ENCODE measurements around the gene C18orf32.

The C18orf32 gene

DNA sequence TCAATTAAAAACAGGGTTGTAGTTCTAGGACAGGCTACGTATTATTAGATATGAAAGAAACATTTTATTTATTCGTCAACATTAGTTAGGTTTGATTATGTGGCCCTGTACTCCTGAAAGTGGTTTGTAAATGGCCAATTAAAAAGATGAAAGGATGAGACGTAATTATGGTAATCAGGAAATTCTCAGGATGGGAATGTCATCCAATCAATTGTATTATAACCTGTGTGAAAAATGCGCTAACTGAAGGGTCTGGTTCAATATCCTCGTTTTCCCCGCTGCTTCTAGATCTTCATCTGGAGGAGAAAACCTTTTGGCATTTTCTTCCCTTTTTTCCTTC, 5.6 kb upstream of the C18orf32 start:
- TF ChIP-seq, protein P1, sequence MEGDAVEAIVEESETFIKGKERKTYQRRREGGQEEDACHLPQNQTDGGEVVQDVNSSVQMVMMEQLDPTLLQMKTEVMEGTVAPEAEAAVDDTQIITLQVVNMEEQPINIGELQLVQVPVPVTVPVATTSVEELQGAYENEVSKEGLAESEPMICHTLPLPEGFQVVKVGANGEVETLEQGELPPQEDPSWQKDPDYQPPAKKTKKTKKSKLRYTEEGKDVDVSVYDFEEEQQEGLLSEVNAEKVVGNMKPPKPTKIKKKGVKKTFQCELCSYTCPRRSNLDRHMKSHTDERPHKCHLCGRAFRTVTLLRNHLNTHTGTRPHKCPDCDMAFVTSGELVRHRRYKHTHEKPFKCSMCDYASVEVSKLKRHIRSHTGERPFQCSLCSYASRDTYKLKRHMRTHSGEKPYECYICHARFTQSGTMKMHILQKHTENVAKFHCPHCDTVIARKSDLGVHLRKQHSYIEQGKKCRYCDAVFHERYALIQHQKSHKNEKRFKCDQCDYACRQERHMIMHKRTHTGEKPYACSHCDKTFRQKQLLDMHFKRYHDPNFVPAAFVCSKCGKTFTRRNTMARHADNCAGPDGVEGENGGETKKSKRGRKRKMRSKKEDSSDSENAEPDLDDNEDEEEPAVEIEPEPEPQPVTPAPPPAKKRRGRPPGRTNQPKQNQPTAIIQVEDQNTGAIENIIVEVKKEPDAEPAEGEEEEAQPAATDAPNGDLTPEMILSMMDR (IDR thresholded peaks at IDR 0.05): no peak

DNA sequence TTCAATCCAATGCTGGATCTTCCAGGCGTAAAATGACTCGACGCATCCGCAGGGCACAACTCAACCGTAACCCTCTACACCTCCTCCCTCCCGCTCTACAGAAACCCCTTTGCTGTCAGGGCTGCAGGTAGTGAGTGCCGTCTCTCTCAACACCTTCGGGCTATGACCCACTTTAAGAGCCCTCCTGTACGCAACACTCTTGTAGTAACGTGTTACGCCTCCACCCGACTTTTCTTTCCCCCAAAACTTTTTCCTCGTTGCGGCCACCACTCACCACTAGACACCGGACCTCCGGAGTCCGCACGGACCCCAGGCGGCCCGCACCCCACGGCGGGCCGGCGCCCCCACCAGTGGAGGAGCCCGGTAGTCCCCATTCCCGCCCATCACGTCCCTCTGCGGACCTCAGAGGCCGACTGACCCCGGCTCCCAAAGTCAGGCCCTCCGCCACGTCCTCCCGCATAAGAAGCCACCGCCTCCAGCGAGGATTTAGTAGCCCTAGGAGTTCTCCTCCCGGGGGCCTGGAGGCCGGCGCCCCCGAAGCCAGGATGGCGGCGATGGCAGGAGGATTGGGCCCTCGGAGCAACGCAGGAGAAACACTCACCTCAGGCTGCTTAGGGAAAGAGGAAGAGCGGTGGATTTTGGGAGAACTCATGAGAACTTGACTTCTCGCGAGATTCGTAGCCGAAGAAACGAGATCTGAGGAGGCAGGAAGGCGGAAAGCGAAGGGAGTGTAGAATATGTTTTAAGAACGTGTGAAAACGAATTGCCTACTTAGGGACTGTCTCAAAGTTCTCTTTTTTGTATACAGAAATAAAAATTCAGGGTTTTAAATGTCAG, 5.0 kb upstream of the C18orf32 start, which contains the start of gene RPL17:
TSS of gene RPL17 (minus strand) at position 609 of the 837 bp plus-strand sequence.
- TF ChIP-seq, protein P1 (IDR thresholded peaks at IDR 0.05): no peak

DNA sequence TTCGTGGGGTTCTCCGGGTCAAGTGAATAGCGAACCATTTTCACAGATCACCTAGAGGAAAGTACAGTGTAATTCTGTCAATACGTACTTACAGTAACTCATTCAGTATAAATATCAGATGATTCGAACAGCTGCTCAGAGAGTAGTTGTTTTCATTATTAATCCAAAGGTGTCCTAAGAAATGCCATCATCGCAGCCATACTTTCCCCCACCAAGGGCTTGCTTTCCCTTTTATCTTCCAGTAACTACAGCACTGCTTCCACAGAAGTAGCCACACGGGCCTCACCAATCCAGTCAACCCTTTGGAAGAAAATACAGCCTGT, 4.5 kb upstream of the C18orf32 start:
- TF ChIP-seq, protein P1 (IDR thresholded peaks at IDR 0.05): no peak

DNA sequence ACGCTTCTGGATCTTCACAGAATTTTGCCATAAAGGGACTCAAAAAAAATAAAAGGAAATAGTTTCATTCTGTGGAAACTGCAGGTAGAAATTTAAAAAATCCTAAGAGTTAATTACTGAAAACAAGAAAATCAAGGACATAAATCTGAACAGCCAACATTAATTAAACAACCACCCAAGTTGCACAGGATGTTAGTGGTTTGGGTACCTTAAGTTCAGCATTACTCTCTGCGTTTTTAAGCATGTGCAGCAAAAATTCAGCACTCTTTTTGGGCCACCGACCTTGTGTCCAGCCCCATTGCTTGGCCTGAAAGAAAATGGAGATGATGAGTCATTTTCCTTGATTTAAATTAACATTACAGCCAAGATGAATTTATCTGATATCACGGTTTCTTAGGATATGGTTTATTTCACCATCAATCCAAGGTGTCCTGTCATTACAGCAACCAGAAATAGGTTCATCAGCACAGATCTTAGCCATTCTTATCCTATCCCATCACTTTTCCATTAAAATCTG, 3.3 kb upstream of the C18orf32 start:
- TF ChIP-seq, protein P1 (IDR thresholded peaks at IDR 0.05): no peak

DNA sequence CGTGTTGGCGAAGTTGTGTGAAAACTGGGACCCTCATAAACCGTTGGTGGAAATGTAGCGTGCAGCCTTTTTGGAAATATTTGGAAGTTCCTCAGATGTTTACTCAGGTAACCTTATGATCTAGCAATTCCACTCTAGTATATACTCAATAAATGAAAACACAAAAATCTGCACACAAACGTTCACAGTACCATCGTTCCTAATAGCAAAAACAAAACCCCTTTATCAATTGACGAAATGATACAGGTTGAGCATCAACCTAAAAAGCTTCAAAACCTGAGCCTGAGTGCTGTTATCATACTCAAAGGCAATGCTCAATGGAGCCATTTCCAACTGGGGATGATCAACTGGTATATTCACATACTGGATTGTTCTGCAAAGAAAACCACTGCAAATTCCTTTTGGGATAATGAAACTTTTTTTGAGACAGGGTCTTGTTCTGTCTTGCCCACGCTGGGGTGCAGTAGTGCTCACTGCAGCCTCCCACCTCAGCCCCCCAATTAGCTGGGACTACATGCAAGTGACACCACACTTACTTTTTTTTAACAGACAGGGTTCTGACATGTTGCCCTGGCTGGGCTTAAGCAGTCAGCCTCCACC, 777 bp upstream of the C18orf32 start:
- TF ChIP-seq, protein P1 (IDR thresholded peaks at IDR 0.05): no peak

DNA sequence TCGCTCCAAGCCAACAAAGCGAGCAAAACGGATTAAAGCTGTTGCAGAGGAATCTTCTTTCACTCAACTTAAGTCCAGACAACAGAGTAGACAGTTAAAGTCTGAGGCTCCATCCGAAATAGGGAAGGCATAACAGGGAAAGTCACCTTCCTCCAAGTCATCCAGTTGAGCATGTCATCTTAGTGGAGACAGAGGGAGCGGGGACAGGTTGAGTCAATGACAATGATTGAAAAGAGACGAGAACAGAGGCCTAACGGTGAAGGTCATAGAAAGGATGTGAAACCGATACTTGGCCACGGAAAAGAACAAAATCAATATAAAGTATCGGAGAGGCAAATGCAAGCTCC, 455 bp downstream of the C18orf32 start:
- TF ChIP-seq, protein P1 (IDR thresholded peaks at IDR 0.05): no peak

DNA sequence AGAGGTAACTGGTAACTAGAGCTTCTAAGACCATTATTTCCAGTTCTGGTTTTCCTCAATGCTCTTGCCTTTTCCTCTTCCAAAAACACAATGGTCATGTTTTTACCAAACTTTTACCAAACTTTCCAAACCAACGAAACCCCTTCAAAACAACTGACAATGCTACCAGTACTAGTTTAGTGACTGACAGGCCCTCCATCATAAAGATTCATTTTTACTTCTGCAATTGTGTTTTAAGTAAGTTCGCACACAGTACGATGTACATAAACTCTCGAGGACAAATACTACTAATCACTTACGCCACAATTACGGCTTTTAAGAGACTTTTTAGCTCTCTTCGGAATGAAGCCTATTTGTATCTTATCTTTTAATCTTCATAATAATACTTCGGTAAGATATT, 900 bp downstream of the C18orf32 start:
- TF ChIP-seq, protein P1 (IDR thresholded peaks at IDR 0.05): no peak
